H4 (cell line): ENCODE measurements around the gene KRTAP5-6. TPM values are rescaled to one million over a fixed set of nuclear protein-coding genes. Genes with fewer than 3 reads are reported as not detected.

Experiments
- DNase-seq: peaks from one replicate; pipeline ENCODE4 v3.0.0-alpha.2; 2015; ENCODE audit warnings: low spot score
- total RNA-seq: library from RNA; depleted of rRNA; stranded (reverse); fragments of >200 nt; shearing (Covaris generic); gene quantifications from 2 replicates; pipeline ENCODE4 v1.2.3, GENCODE V29; 2014

The KRTAP5-6 gene
- total RNA-seq, 1 experiment from 2014 or later = not detected

- DNase-seq = no peak
These were observed 5.5 kb downstream of the KRTAP5-6 start for GRCh38 chr11:1702506-1702905.

- DNase-seq = no peak
These were observed 6.2 kb downstream of the KRTAP5-6 start for GRCh38 chr11:1703146-1703545.

GRCh38 chr11:1705126-1706052 is 8.4 kb downstream of the KRTAP5-6 start:
- DNase-seq = peak; percentile 84

- DNase-seq = no peak
These were observed 9.8 kb downstream of the KRTAP5-6 start for GRCh38 chr11:1706634-1707400.

- no peak for DNase-seq
These were observed 10.8 kb downstream of the KRTAP5-6 start for GRCh38 chr11:1707751-1708150.

- DNase-seq = no peak
These were observed 11.7 kb downstream of the KRTAP5-6 start for GRCh38 chr11:1708716-1709115.

- peak; percentile 4 for DNase-seq
These were observed 18.2 kb downstream of the KRTAP5-6 start for GRCh38 chr11:1714908-1715885.

GRCh38 chr11:1717745-1718144 is 20.8 kb downstream of the KRTAP5-6 start:
- no peak for DNase-seq

- DNase-seq = no peak
These were observed 21.3 kb downstream of the KRTAP5-6 start for GRCh38 chr11:1718326-1718725.

GRCh38 chr11:1719781-1720180 is 22.8 kb downstream of the KRTAP5-6 start:
- no peak for DNase-seq

- DNase-seq = no peak
These were observed 30.2 kb downstream of the KRTAP5-6 start for GRCh38 chr11:1727096-1727690.

GRCh38 chr11:1727861-1728260 is 30.9 kb downstream of the KRTAP5-6 start:
- no peak for DNase-seq

GRCh38 chr11:1728301-1728700 is 31.3 kb downstream of the KRTAP5-6 start:
- DNase-seq = peak; percentile 3

GRCh38 chr11:1728931-1729691 is 32.1 kb downstream of the KRTAP5-6 start:
- DNase-seq = no peak

GRCh38 chr11:1729692-1730011 is 32.7 kb downstream of the KRTAP5-6 start:
- DNase-seq = peak; percentile 3

- peak; percentile 2 for DNase-seq
These were observed 33.1 kb downstream of the KRTAP5-6 start for GRCh38 chr11:1730059-1730629.

- peak; percentile 2 for DNase-seq
These were observed 34.6 kb downstream of the KRTAP5-6 start for GRCh38 chr11:1731451-1732059.

- peak; percentile 6 for DNase-seq
These were observed 35.5 kb downstream of the KRTAP5-6 start for GRCh38 chr11:1732418-1733008.

GRCh38 chr11:1733009-1733715 is 36.2 kb downstream of the KRTAP5-6 start:
- peak; percentile 5 for DNase-seq
